ENCODE data around the gene ZNF580. TPM values are rescaled to one million over a fixed set of nuclear protein-coding genes. Genes with fewer than 3 reads are reported as not detected.

ZNF580 gene
- total and polyA plus RNA-seq, 2 of the 13 experiments (the other 11 are each of a cell fraction or from before 2014, with no cell fraction given), result 4.4 to 6.0 TPM

- TF ChIP-seq KIAA2018 (CRISPR knock-in tag; IDR thresholded peaks at IDR 0.05; ENCODE audit: borderline replicate concordance) (no peak), TBX3 (IDR thresholded peaks at IDR 0.05; ENCODE audit: borderline replicate concordance) (0 out of 2 replicates have a peak, but pooled peaks have one; percentile 11), ZBTB14 (CRISPR knock-in tag; IDR thresholded peaks at IDR 0.05) (peak; percentile 87), ZNF761 (CRISPR knock-in tag; conservative IDR thresholded peaks at IDR 0.05) (0 out of 2 replicates have a peak, but pooled peaks have one; percentile 42), PHF8 (CRISPR knock-in tag; IDR thresholded peaks at IDR 0.05) (peak; percentile 68), PCBP2 (optimal IDR thresholded peaks at IDR 0.05; ENCODE audit: low read depth, low read length, poor library complexity, severe bottlenecking) (no peak), ZNF329 (CRISPR knock-in tag; IDR thresholded peaks at IDR 0.05; ENCODE audit: low read depth) (no peak), JUNB (CRISPR knock-in tag; IDR thresholded peaks at IDR 0.05; ENCODE audit: borderline replicate concordance) (no peak; the same call in 1 of the 2 replicates), LCORL (IDR thresholded peaks at IDR 0.05) (no peak), LCORL (CRISPR knock-in tag; IDR thresholded peaks at IDR 0.05) (no peak), HMG20B (CRISPR knock-in tag; conservative IDR thresholded peaks at IDR 0.05) (no peak), ELF1 (CRISPR knock-in tag; IDR thresholded peaks at IDR 0.05) (peak; percentile 6; the same call in 1 of the 2 replicates), ZNF44 (CRISPR knock-in tag; IDR thresholded peaks at IDR 0.05) (0 out of 2 replicates have a peak, but pooled peaks have one; percentile 71), MEIS1 (CRISPR knock-in tag; IDR thresholded peaks at IDR 0.05; ENCODE audit: borderline replicate concordance) (0 out of 2 replicates have a peak, but pooled peaks have one; percentile 6), ZNF691 (CRISPR knock-in tag; IDR thresholded peaks at IDR 0.05; ENCODE audit: borderline replicate concordance, low read depth) (no peak), SATB2 (CRISPR knock-in tag; IDR thresholded peaks at IDR 0.05) (no peak), ELF3 (CRISPR knock-in tag; IDR thresholded peaks at IDR 0.05) (no peak), HOXA3 (CRISPR knock-in tag; IDR thresholded peaks at IDR 0.05) (peak; percentile 91), FOXA3 (CRISPR knock-in tag; IDR thresholded peaks at IDR 0.05) (0 out of 2 replicates have a peak, but pooled peaks have one; percentile 15), ZBTB7B (CRISPR knock-in tag; IDR thresholded peaks at IDR 0.05) (no peak)
Measured at GRCh38 chr19:55599842-55600661, 40.8 kb upstream of the ZNF580 start, which contains the start of gene ZNF524 (continued).
